Measurements from ENCODE around the gene RPL6.

The RPL6 gene

DNA sequence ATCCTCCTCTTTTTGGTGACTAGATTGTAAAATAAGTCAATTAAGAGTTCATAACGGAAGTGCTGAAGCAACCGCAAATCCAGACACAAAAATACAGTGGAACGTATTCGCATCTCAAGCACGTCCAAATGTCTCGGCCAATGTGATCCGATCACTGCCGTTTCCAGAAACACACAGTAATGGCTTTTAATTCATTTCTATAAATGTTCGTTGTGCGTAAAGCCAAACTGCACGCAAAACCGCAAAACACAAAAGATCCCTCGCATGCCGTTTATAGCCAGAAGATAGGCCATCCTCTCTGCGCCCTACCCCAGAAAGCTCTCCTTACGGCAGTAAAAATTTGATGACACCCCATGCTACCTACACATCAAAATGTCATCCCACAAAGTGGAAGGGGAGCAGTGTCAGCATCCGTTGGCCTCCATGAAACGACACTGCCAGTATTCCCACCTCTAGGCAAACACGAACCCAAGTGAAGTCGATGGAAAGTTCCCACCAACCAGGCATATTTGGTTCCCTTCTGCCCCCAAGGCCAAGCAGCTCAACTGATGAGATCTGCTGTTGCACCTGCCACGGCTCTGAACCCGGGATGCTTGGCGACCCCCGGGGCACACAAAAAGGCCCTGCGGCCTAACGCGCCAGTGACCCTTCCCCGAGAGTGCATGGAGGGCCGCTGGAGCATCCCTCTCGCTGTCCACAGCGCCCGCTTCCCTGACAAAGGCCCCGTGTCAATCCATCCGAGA, 28.6 kb downstream of the RPL6 start:
- DNase-seq (ENCODE audit: low spot score) (no peak), FAIRE-seq (no peak)

GRCh38 chr12:112375105-112375504, 34.3 kb downstream of the RPL6 start:
- no peak for FAIRE-seq

GRCh38 chr12:112374166-112374740, 35.2 kb downstream of the RPL6 start:
- DNase-seq (ENCODE audit: low spot score) (no peak), FAIRE-seq (no peak)

More at GRCh38 chr12:112375105-112375504, 34.3 kb downstream of the RPL6 start:
- no peak for DNase-seq (ENCODE audit: low spot score)

GRCh38 chr12:112370868-112371510, 38.4 kb downstream of the RPL6 start:
- DNase-seq (ENCODE audit: low spot score) (no peak), FAIRE-seq (no peak)

- no peak for FAIRE-seq
- DNase-seq (ENCODE audit: low spot score), result no peak
These were observed 39.2 kb downstream of the RPL6 start for GRCh38 chr12:112370199-112370598.

GRCh38 chr12:112368856-112369255, 40.5 kb downstream of the RPL6 start:
- DNase-seq (ENCODE audit: low spot score) (no peak), FAIRE-seq (no peak)

GRCh38 chr12:112367965-112368364, 41.4 kb downstream of the RPL6 start:
- no peak for FAIRE-seq
- no peak for DNase-seq (ENCODE audit: low spot score)

DNA sequence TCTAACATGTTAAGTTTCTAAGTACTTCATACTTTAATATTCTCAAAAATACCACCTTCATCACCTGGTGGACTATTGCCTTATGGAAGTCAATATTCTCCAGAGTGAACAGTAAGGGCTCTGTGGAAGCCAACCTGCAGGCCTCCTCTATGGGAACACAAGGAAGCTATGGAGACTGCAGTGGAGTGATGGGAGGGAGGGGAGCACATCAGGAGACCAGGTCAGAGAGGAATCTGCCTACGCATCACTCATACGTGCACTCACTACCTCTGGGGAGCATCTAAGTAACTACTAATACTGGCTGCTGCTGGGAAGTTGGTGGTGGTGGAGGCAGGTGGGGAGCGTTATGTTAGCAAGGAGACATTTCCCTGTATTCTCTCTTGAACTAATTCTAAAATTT, 47.1 kb downstream of the RPL6 start:
- no peak for FAIRE-seq
- DNase-seq (ENCODE audit: low spot score), result no peak

DNA sequence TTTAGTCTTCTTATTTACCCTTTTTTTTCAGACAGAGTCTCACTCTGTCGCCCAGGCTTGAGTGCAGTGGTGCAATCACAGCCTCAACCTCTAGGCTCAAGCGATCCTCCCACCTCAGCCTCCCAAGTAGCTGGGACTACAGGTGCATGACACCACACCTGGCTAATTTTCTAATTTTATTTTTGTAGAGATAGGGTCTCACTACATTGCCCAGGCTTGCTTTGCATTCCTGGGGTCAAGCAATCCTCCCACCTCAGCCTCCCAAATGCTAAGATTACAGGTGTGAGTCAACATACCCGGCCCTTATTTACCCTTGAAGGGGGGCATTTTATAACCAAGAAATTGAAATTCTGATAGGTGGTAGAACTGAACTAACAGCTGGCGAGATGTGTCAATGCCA, 48.1 kb downstream of the RPL6 start:
- FAIRE-seq, result no peak

GRCh38 chr12:112359290-112359689, 50.1 kb downstream of the RPL6 start:
- no peak for FAIRE-seq
- DNase-seq (ENCODE audit: low spot score), result no peak

More for the DNA sequence above, 48.1 kb downstream of the RPL6 start:
- no peak for DNase-seq (ENCODE audit: low spot score)

- no peak for FAIRE-seq
- no peak for DNase-seq (ENCODE audit: low spot score)
These were observed 52.2 kb downstream of the RPL6 start for GRCh38 chr12:112357214-112357613.

All from urothelium cell line (cell line).